Brain microvascular endothelial cell (primary cell): Measurements from ENCODE around the gene PKP4.
"Not testable (repeated sequence)": the region's sequence is repeated elsewhere in the genome, so short reads cannot be mapped to it uniquely, and the experiment has no call there.

Experiments
- DNase-seq: peaks from one replicate; pipeline ENCODE4 v3.0.0-alpha.2; 2020
- H3K27ac ChIP-seq: fragments of 250-450 bp; sonication (Bioruptor Pico); 2 replicates; pipeline ENCODE4 v1.5.1; 2020; ENCODE audit warnings: mild to moderate bottlenecking, moderate library complexity
- H3K27me3 ChIP-seq: fragments of 250-450 bp; sonication (Bioruptor Pico); replicated peaks from 2 replicates; pipeline ENCODE4 v1.5.1; 2020; ENCODE audit warnings: mild to moderate bottlenecking
- H3K36me3 ChIP-seq: fragments of 250-450 bp; sonication (Bioruptor Pico); replicated peaks from 2 replicates; pipeline ENCODE4 v1.5.1; 2020; ENCODE audit warnings: mild to moderate bottlenecking
- H3K4me3 ChIP-seq: 2 replicates; pipeline ENCODE4 v1.5.1; 2011; ENCODE audit warnings: low read depth, mild to moderate bottlenecking, control low read depth, low read length, moderate library complexity
- CTCF ChIP-seq: IDR thresholded peaks from 2 replicates; pipeline ENCODE4 v1.5.1; 2011; ENCODE audit warnings: low read depth, mild to moderate bottlenecking, moderate library complexity, low read length, control low read depth, inconsistent platforms; ENCODE audit errors: missing control alignments
- in situ Hi-C: cut with HindIII; loops from 2 replicates; pipeline ENCODE4 v1.10.0; 2017; ENCODE audit warnings: low sequenced_read_pairs, low pct_ligation_motif_present

PKP4 gene

GRCh38 chr2:158413581-158413980 lies 43.2 kb upstream of the PKP4 start:
- in situ Hi-C loops: no loop called here
- TF ChIP-seq CTCF: no peak
- H3K36me3 ChIP-seq: no peaks in the 10 kb centered on the region
- no peaks in the 10 kb centered on the region for H3K27me3 ChIP-seq
- no peak overlapping the region for H3K4me3 ChIP-seq
- no peak for DNase-seq
- peak overlapping the region; percentile 50 for H3K27ac ChIP-seq

GRCh38 chr2:158414538-158414937 lies 42.2 kb upstream of the PKP4 start:
- Histone ChIP-seq H3K27ac (peak overlapping the region; percentile 50), H3K36me3 (no peaks in the 10 kb centered on the region), H3K27me3 (no peaks in the 10 kb centered on the region), H3K4me3 (no peak overlapping the region)
- in situ Hi-C loops: no loop called here
- no peak for TF ChIP-seq CTCF
- peak; percentile 39 for DNase-seq

GRCh38 chr2:158432117-158432516 lies 24.6 kb upstream of the PKP4 start:
- H3K4me3 ChIP-seq: no peak overlapping the region
- DNase-seq: no peak
- no peaks in the 10 kb centered on the region for H3K36me3 ChIP-seq
- H3K27ac ChIP-seq: no peak overlapping the region
- in situ Hi-C loops: no loop called here
- TF ChIP-seq CTCF: no peak
- no peaks in the 10 kb centered on the region for H3K27me3 ChIP-seq

- H3K4me3 ChIP-seq, H3K27me3 ChIP-seq, H3K36me3 ChIP-seq, in situ Hi-C loops, H3K27ac ChIP-seq, DNase-seq: not testable (repeated sequence)
Observed at GRCh38 chr2:158433716-158434115, 23.0 kb upstream of the PKP4 start.

GRCh38 chr2:158439062-158439461 lies 17.7 kb upstream of the PKP4 start:
- H3K27ac ChIP-seq, H3K4me3 ChIP-seq, H3K36me3 ChIP-seq, in situ Hi-C loops, DNase-seq, H3K27me3 ChIP-seq: not testable (repeated sequence)

- DNase-seq: no peak
- in situ Hi-C loops: no loop called here
- no peak overlapping the region for H3K4me3 ChIP-seq
- no peak overlapping the region for H3K27ac ChIP-seq
- no peak for TF ChIP-seq CTCF
- no peaks in the 10 kb centered on the region for H3K36me3 ChIP-seq
- H3K27me3 ChIP-seq: no peaks in the 10 kb centered on the region
Observed at GRCh38 chr2:158443606-158444005, 13.1 kb upstream of the PKP4 start.

GRCh38 chr2:158457092-158457825 lies 507 bp downstream of the PKP4 start:
- in situ Hi-C loops: no loop called here
- peak; percentile 47 for DNase-seq
- H3K36me3 ChIP-seq: no peaks in the 10 kb centered on the region
- peak overlapping the region; percentile 87 for H3K4me3 ChIP-seq
- TF ChIP-seq CTCF: peak; percentile 2
- H3K27me3 ChIP-seq: no peaks in the 10 kb centered on the region
- peak overlapping the region; percentile 60 for H3K27ac ChIP-seq
